Right lobe of liver (tissue), 6 donors: ENCODE data around the gene OGFRL1. TPM values are rescaled to one million over a fixed set of nuclear protein-coding genes. Genes with fewer than 3 reads are reported as not detected.

ENCODE experiments used
- ATAC-seq, 4 donors: fragments of 200-7000 bp; cut with Tn5 transposase; one replicate each; pipeline ENCODE4 v1.9.1; 2020; ENCODE audit warnings: mild to moderate bottlenecking in 4 of 4, moderate library complexity in 4 of 4
- DNase-seq, 3 donors: peaks; one replicate each; pipeline ENCODE4 v3.0.0-alpha.2; 2020
- H3K27ac ChIP-seq, 3 donors: fragments of 200-600 bp; one replicate each; pipeline ENCODE4 v1.8.0; 2022
- H3K27me3 ChIP-seq, 2 donors: fragments of 200-600 bp; one replicate each; pipeline ENCODE4 v1.8.0; 2022
- H3K36me3 ChIP-seq, 4 donors: fragments of 200-600 bp; sonication (generic) in 1 of 4; one replicate each; pipeline versions ENCODE4 v1.5.1 to v1.8.0; 2017 to 2022; ENCODE audit warnings: control low read depth in 1 of 4
- H3K4me1 ChIP-seq, 4 donors: fragments of 200-600 bp; sonication (generic) in 1 of 4; one replicate each; pipeline versions ENCODE4 v1.5.1 to v1.8.0; 2017 to 2022; ENCODE audit warnings: control low read depth in 1 of 4
- H3K4me3 ChIP-seq, 3 donors: fragments of 200-600 bp; one replicate each; pipeline ENCODE4 v1.8.0; 2022
- H3K9me3 ChIP-seq, 4 donors: fragments of 200-600 bp; sonication (generic) in 1 of 4; one replicate each; pipeline versions ENCODE4 v1.5.1 to v1.8.0; 2017 to 2022; ENCODE audit warnings: control low read depth in 1 of 4
- POLR2A ChIP-seq: fragments of 450-650 bp; IDR thresholded peaks from one replicate; pipeline ENCODE4 v1.6.1; 2017; ENCODE audit warnings: antibody characterized with exemption, mild to moderate bottlenecking
- WGBS: methylation state at CpG from one replicate; pipeline ENCODE4 v1.1.6; 2018; ENCODE audit warnings: low coverage, low lambda C conversion rate; ENCODE audit not compliant: insufficient coverage; ENCODE audit errors: missing lambda C conversion rate; 5-methylcytosine and 5-hydroxymethylcytosine counted together
- intact Hi-C, 2 donors: fragments of 100-400 bp; cut with DNase I; formaldehyde crosslinking; loops; one replicate each; pipeline versions ENCODE4 v1.11.2 to v1.14.1; 2022
- total RNA-seq, 6 experiments: library from RNA; depleted of rRNA in 2 of 6; stranded (reverse); fragments of >200 nt in 2 of 6; fragmentation: NEBNext Ultra II Directional in 3 of 6; extraction: Animal tissue kit (Norgen Biotek cat#: 25700) in 3 of 6; gene quantifications; one replicate each; pipeline versions ENCODE4 v1.1.0 to v1.2.4, GENCODE V29; 2016 to 2023
- TF ChIP-seq, protein P1 (sequence below), 4 donors: fragments of 200-600 bp in 3 of 4; fragments of 450-650 bp in 1 of 4; IDR thresholded peaks; one replicate each; pipeline versions ENCODE4 v1.5.1 to v1.8.0; 2016 to 2022; ENCODE audit warnings: antibody characterized with exemption in 4 of 4, mild to moderate bottlenecking in 2 of 4
- donor health status: DM: no; HTN: yes; CAD: no.
- donor health status: DM: no; HTN: no; CAD: no.
- donor health status: DM: no; HTN: no; CAD: no.
- donor health status: DM: no; HTN: yes; CAD: no.
- donor health status: DM: no; HTN: yes; CAD: no.

The OGFRL1 gene
- total RNA-seq, 6 experiments from 2014 or later = 1.5 to 6.9 (median 3.8) TPM

- intact Hi-C loops = no loop called here
- Histone ChIP-seq H3K4me3 (peak overlapping the region; percentile 70 to 75 (median 74)), H3K4me1 (peaks cover 0 to 9% (median 2%) of the 10 kb centered on the region in 4 donors), H3K9me3 (no peaks in the 10 kb centered on the region), H3K36me3 (no peaks in the 10 kb centered on the region), H3K27ac (peak overlapping the region; percentile 69 to 94 (median 82)), H3K27me3 (no peaks in the 10 kb centered on the region)
- 36% methylated on average over 5 of the region's 5 CpGs for WGBS
- TF ChIP-seq, protein P1, sequence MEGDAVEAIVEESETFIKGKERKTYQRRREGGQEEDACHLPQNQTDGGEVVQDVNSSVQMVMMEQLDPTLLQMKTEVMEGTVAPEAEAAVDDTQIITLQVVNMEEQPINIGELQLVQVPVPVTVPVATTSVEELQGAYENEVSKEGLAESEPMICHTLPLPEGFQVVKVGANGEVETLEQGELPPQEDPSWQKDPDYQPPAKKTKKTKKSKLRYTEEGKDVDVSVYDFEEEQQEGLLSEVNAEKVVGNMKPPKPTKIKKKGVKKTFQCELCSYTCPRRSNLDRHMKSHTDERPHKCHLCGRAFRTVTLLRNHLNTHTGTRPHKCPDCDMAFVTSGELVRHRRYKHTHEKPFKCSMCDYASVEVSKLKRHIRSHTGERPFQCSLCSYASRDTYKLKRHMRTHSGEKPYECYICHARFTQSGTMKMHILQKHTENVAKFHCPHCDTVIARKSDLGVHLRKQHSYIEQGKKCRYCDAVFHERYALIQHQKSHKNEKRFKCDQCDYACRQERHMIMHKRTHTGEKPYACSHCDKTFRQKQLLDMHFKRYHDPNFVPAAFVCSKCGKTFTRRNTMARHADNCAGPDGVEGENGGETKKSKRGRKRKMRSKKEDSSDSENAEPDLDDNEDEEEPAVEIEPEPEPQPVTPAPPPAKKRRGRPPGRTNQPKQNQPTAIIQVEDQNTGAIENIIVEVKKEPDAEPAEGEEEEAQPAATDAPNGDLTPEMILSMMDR (IDR thresholded peaks at IDR 0.05) = no peak
- no peak for TF ChIP-seq POLR2A
- ATAC-seq = no peak
- DNase-seq = no peak
Measured at GRCh38 chr6:71287926-71288227, 734 bp upstream of the OGFRL1 start.

DNA sequence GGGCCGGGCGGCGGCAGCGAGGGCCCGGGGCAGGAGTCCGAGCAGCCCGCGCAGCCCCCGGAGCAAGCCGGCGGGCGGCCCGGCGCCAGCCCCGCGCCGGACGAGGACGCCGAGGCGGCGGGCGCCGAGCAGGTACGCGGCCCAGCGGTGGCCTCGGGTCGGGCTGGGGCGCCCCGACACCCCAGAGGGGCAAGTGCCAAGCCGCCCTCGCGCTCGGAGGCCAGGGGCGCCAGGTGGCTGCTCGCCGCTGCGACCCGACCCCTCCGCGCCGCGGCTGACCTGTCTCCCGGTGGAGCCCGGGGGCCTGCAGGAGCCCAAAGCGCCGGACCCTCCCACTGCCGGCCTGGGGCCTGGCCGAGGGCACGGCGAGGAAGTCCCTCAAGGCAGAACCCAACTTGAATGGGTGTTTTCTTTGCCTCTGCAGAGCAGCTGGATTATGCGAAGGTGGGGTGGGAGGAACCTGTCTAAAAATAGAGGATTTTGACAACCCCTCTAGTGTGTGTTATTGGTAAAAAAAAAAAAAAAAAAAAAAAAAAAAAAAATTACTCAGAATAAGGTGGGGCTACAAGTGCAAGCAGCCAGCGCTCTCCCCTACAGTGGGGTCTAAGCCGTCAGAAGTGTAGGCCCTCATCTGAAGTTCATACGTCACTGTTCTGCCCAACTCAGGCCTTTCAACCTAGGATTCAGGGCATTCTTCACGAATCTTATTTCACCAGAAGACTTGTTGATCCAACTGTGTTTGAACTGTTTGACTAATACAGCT, 609 bp downstream of the OGFRL1 start:
- peak; percentile 11 to 48 (median 34) for ATAC-seq
- DNase-seq = peak; percentile 51 to 64 (median 57)

GRCh38 chr6:71289802-71290175, 1.2 kb downstream of the OGFRL1 start:
- H3K36me3 ChIP-seq = no peaks in the 10 kb centered on the region
- H3K4me3 ChIP-seq = peak overlapping the region; percentile 70 to 75 (median 74)
- intact Hi-C loops = no loop called here
- no peaks in the 10 kb centered on the region for H3K9me3 ChIP-seq
- peaks cover 0 to 9% (median 2%) of the 10 kb centered on the region in 4 donors for H3K4me1 ChIP-seq
- DNase-seq = no peak
- 79% methylated on average over 5 of the region's 5 CpGs for WGBS
- TF ChIP-seq POLR2A = no peak
- TF ChIP-seq, protein P1 (IDR thresholded peaks at IDR 0.05) = no peak
- ATAC-seq = no peak
- no peak overlapping the region for H3K27ac ChIP-seq
- no peaks in the 10 kb centered on the region for H3K27me3 ChIP-seq

More for the DNA sequence above, 609 bp downstream of the OGFRL1 start:
- 23% methylated on average over 7 of the region's 57 CpGs for WGBS
- H3K4me3 ChIP-seq = peak overlapping the region; percentile 70 to 75 (median 74)
- no peaks in the 10 kb centered on the region for H3K36me3 ChIP-seq
- intact Hi-C loops = no loop called here
- TF ChIP-seq, protein P1 (IDR thresholded peaks at IDR 0.05) = no peak
- TF ChIP-seq POLR2A = peak; percentile 22
- H3K27ac ChIP-seq = peak overlapping the region; percentile 53 to 94 (median 82)
- peaks cover 0 to 9% (median 2%) of the 10 kb centered on the region in 4 donors for H3K4me1 ChIP-seq
- no peaks in the 10 kb centered on the region for H3K27me3 ChIP-seq
- H3K9me3 ChIP-seq = no peaks in the 10 kb centered on the region

DNA sequence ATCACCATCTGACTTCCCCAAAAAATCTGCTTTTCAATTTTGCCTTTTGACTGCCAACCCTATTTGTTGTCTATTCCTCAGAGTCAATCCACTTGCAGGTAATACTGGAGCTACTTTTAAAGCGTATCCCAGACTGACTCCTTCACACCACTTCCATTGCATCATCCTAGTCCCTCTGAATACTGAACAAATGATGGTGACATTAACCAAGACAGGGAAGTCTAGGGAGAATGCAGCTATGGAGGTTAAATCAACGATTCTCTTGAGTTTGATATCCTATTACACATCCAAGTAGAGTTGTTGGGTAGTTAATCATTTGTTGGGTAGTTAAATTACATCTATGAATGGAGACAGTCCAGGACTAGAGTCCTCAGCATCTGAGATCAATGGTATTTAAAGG, 2.0 kb downstream of the OGFRL1 start:
- intact Hi-C loops = no loop called here
- 46% methylated on average over 2 of the region's 2 CpGs for WGBS
- no peak for DNase-seq
- no peak for ATAC-seq
- peaks cover 0 to 9% (median 2%) of the 10 kb centered on the region in 4 donors for H3K4me1 ChIP-seq
- TF ChIP-seq POLR2A = no peak
- TF ChIP-seq, protein P1 (IDR thresholded peaks at IDR 0.05) = no peak
- H3K9me3 ChIP-seq = no peaks in the 10 kb centered on the region
- no peaks in the 10 kb centered on the region for H3K27me3 ChIP-seq
- no peak overlapping the region for H3K4me3 ChIP-seq
- no peak overlapping the region for H3K27ac ChIP-seq
- no peaks in the 10 kb centered on the region for H3K36me3 ChIP-seq
